PC-3 (cell line): ENCODE data around the gene LFNG.

ENCODE experiments used
- CTCF ChIP-seq: fragments of 300-600 bp; sonication (generic); conservative IDR thresholded peaks from 2 replicates; pipeline ENCODE4 v1.5.1; 2017; ENCODE audit warnings: antibody characterized with exemption, low read depth, mild to moderate bottlenecking, low read length
- EZH2 ChIP-seq: fragments of 300-600 bp; sonication (generic); IDR thresholded peaks from one replicate; pipeline ENCODE4 v1.6.1; 2017; ENCODE audit warnings: antibody characterized with exemption, mild to moderate bottlenecking, low read length; ENCODE audit not compliant: unreplicated experiment
- EZH2phosphoT487 ChIP-seq: fragments of 300-600 bp; sonication (generic); IDR thresholded peaks from 2 replicates; pipeline ENCODE4 v1.6.1; 2018; ENCODE audit warnings: mild to moderate bottlenecking, antibody characterized with exemption, low read length, borderline replicate concordance

GRCh38 chr7:2529161-2530070 is 9.8 kb downstream of the LFNG start:
- TF ChIP-seq CTCF: no peak
- no peak for TF ChIP-seq EZH2phosphoT487
- no peak for TF ChIP-seq EZH2
